A673 (cell line): ENCODE data around the gene NCOR1. TPM values are rescaled to one million over a fixed set of nuclear protein-coding genes. Genes with fewer than 3 reads are reported as not detected.

Source experiments
- BruUV-seq: library from RNA; stranded (reverse); fragments of 400-500 nt; replicated peaks from 2 replicates; lab custom pipeline; 2021; lab: Mats Ljungman, UMichigan
- CTCF ChIA-PET: fragments of 300-600 bp; sonication (Branson Sonifier 250); formaldehyde crosslinking; loops from one replicate; lab custom pipeline; 2022; ENCODE audit warnings: antibody characterized with exemption; lab: Charles Lee
- POLR2A ChIA-PET: fragments of 300-600 bp; sonication (Branson Sonifier 250); formaldehyde crosslinking; loops from one replicate; lab custom pipeline; 2022; ENCODE audit warnings: antibody characterized with exemption; ENCODE audit not compliant: low non-redundant PET; lab: Charles Lee
- DNase-seq: peaks from one replicate; pipeline ENCODE4 v3.0.0-alpha.2; 2015; ENCODE audit warnings: low spot score
- H3K27ac ChIP-seq: fragments of 200-600 bp; sonication (generic); 2 replicates; pipeline ENCODE4 v1.5.1; 2016; ENCODE audit warnings: mixed run types, low read depth, mild to moderate bottlenecking, mixed read lengths, antibody characterized with exemption, low read length; ENCODE audit not compliant: poor library complexity, severe bottlenecking
- H3K27me3 ChIP-seq: fragments of 200-600 bp; sonication (generic); replicated peaks from 2 replicates; pipeline ENCODE4 v1.6.1; 2017; ENCODE audit warnings: mixed run types, low read depth, mild to moderate bottlenecking, mixed read lengths, antibody characterized with exemption, low read length; ENCODE audit not compliant: insufficient read depth, poor library complexity
- H3K36me3 ChIP-seq: fragments of 200-600 bp; sonication (generic); 2 replicates; pipeline ENCODE4 v1.6.1; 2016; ENCODE audit warnings: mixed run types, mild to moderate bottlenecking, mixed read lengths, antibody characterized with exemption, low read length; ENCODE audit not compliant: insufficient read depth, poor library complexity, severe bottlenecking
- H3K4me1 ChIP-seq: fragments of 200-600 bp; sonication (generic); 2 replicates; pipeline ENCODE4 v1.6.1; 2017; ENCODE audit warnings: mixed run types, mild to moderate bottlenecking, mixed read lengths, antibody characterized with exemption, low read length; ENCODE audit not compliant: insufficient read depth, poor library complexity, severe bottlenecking
- H3K4me3 ChIP-seq: fragments of 200-600 bp; sonication (generic); 2 replicates; pipeline ENCODE4 v1.5.1; 2016; ENCODE audit warnings: low read depth, mixed run types, mild to moderate bottlenecking, mixed read lengths, low read length; ENCODE audit not compliant: poor library complexity, severe bottlenecking
- H3K9me3 ChIP-seq: fragments of 200-600 bp; sonication (generic); 2 replicates; pipeline ENCODE4 v1.6.1; 2016; ENCODE audit warnings: mixed run types, low read depth, mild to moderate bottlenecking, mixed read lengths, antibody characterized with exemption, low read length; ENCODE audit not compliant: poor library complexity, severe bottlenecking
- CTCF ChIP-seq: fragments of 300-800, 200-600 bp; sonication (generic); conservative IDR thresholded peaks from 2 replicates; pipeline ENCODE4 v1.5.1; 2017; ENCODE audit warnings: low read depth, mild to moderate bottlenecking, antibody characterized with exemption, low read length, moderate library complexity, mixed read lengths
- EZH2 ChIP-seq: fragments of 200-600 bp; sonication (generic); IDR thresholded peaks from 2 replicates; pipeline ENCODE4 v1.6.1; 2017; ENCODE audit warnings: borderline replicate concordance, low read depth, mild to moderate bottlenecking, mixed read lengths, antibody characterized with exemption, low read length; ENCODE audit not compliant: poor library complexity, severe bottlenecking
- intact Hi-C: fragments of 100-400 bp; cut with micrococcal nuclease; formaldehyde crosslinking; loops from one replicate; pipeline ENCODE4 v1.10.0; 2022; ENCODE audit not compliant: unreplicated experiment
- total RNA-seq: library from RNA; stranded (reverse); gene quantifications from 2 replicates; pipeline ENCODE4 v1.2.3, GENCODE V29; 2021

The NCOR1 gene
- total RNA-seq, 1 experiment from 2014 or later = 150 TPM

DNA sequence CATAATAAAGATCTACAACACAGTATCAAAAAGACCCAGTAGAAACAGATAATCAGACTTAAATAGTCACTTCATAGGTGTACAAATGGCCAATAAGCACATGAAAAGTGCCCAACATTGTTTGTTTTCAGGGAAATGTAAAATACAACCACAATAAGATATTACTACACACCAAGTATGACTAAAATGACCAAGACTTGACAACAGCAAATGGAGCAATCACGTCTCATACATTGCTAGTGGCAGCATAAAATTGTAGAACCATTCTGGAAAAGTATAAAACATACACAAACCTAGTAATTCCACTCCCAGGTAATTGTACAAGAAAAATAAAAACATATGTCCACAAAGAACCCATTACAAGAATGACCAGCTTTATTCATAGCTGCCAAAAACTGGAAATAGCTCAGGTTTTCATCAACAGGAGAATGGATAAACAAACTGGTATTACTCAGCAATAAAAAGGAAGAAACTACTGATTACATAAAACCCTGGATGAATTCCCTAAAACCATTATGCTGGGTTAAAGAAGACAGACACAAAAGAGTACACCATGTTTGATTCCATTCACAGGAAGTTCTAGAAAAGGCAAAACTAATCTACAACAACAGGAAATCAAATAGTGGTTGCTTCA is 130.2 kb downstream of the NCOR1 start:
- Histone ChIP-seq H3K27ac (no peak overlapping the region), H3K4me1 (no peaks in the 10 kb centered on the region), H3K9me3 (no peaks in the 10 kb centered on the region), H3K4me3 (no peak overlapping the region), H3K36me3 (peaks cover 31% of the 10 kb centered on the region), H3K27me3 (no peaks in the 10 kb centered on the region)
- intact Hi-C loops = no loop called here
- POLR2A ChIA-PET = no interaction called here
- no peak for DNase-seq
- TF ChIP-seq EZH2 (no peak), CTCF (no peak)
- no TSS peak for BruUV-seq
- CTCF ChIA-PET = no interaction called here

DNA sequence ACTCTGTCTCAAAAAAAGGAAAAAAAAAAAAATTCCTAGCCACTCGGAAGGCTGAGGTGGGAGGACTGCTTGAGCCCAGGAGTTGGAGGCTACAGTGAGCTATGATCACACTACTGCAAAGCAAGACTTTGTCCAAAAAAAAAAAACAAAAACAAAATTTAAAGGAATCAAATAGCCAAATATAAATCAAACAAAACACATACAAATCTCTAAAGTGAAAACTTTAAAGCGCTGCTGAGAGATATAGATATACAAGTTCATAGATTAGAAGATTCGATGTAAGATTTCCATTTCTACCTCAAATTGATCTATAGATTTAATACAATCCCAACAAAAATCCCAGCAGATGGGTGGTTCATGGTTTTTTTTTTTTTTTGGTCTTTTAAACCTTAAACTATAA is 132.1 kb downstream of the NCOR1 start:
- Histone ChIP-seq H3K27me3 (no peaks in the 10 kb centered on the region), H3K9me3 (no peaks in the 10 kb centered on the region), H3K27ac (no peak overlapping the region), H3K36me3 (peaks cover 45% of the 10 kb centered on the region), H3K4me1 (no peaks in the 10 kb centered on the region), H3K4me3 (no peak overlapping the region)
- TF ChIP-seq CTCF (no peak), EZH2 (no peak)
- ChIA-PET POLR2A (no interaction called here), CTCF (no interaction called here)
- BruUV-seq = no TSS peak
- intact Hi-C loops = no loop called here
- no peak for DNase-seq

- no peak for DNase-seq
- Histone ChIP-seq H3K9me3 (no peaks in the 10 kb centered on the region), H3K27ac (no peak overlapping the region), H3K4me3 (no peak overlapping the region), H3K36me3 (peaks cover 49% of the 10 kb centered on the region), H3K4me1 (no peaks in the 10 kb centered on the region), H3K27me3 (no peaks in the 10 kb centered on the region)
- ChIA-PET POLR2A (no interaction called here), CTCF (no interaction called here)
- intact Hi-C loops = no loop called here
- TF ChIP-seq CTCF (no peak), EZH2 (no peak)
- BruUV-seq = no TSS peak
Measured at GRCh38 chr17:16081507-16082087, 133.7 kb downstream of the NCOR1 start.
